HCT116 (cell line): Measurements from ENCODE around the gene MND1. TPM values are rescaled to one million over a fixed set of nuclear protein-coding genes. Genes with fewer than 3 reads are reported as not detected.

ENCODE experiments used
- ATAC-seq: fragments of 200-7000 bp; cut with Tn5 transposase; 2 replicates; pipeline ENCODE4 v1.9.1; 2020; ENCODE audit warnings: mild to moderate bottlenecking, moderate library complexity
- BruUV-seq: library from RNA; stranded (reverse); fragments of 400-500 nt; replicated peaks from 2 replicates; lab custom pipeline; 2021; lab: Mats Ljungman, UMichigan
- CTCF ChIA-PET: fragments of 300-600 bp; sonication (Branson Sonifier 250); formaldehyde crosslinking; loops from one replicate; lab custom pipeline; 2021; ENCODE audit warnings: antibody characterized with exemption; lab: Charles Lee
- POLR2A ChIA-PET: fragments of 300-600, 350-600 bp; sonication (Branson Sonifier 250); formaldehyde crosslinking; loops from one replicate; lab custom pipeline; 2021; ENCODE audit warnings: antibody characterized with exemption; lab: Charles Lee
- RAD21 ChIA-PET, 2 experiments: fragments of 300-600 bp; sonication (Branson Sonifier 250); formaldehyde crosslinking; loops; one replicate each; lab custom pipeline; 2023; ENCODE audit warnings: low total read pairs in 2 of 2; ENCODE audit not compliant: uncharacterized antibody in 2 of 2, unreplicated experiment in 2 of 2, low non-redundant PET in 1 of 2; lab: Charles Lee
- DNase-seq: peaks from one replicate; pipeline ENCODE4 v3.0.0-alpha.2; 2010; ENCODE audit warnings: low read depth, low spot score
- H2AFZ ChIP-seq: fragments of 200-600 bp; shearing (Covaris generic), sonication (generic); 2 replicates; pipeline ENCODE4 v1.6.1; 2017; ENCODE audit warnings: low read depth, mixed run types, mixed read lengths, antibody characterized with exemption, low read length; ENCODE audit not compliant: poor library complexity, severe bottlenecking
- H3K27ac ChIP-seq: 2 replicates; pipeline ENCODE4 v1.5.1; 2012; ENCODE audit warnings: low read depth, low read length
- H3K27me3 ChIP-seq: fragments of 200-600 bp; sonication (generic); 2 replicates; pipeline ENCODE4 v1.6.1; 2016; ENCODE audit warnings: mixed run types, low read length, mixed read lengths; ENCODE audit not compliant: insufficient read depth
- H3K36me3 ChIP-seq, 2 experiments: fragments of 200-500 bp in 1 of 2; fragments of 200-600 bp in 1 of 2; sonication (Bioruptor generic) in 1 of 2; sonication (generic) in 1 of 2; 2 replicates each; pipeline versions ENCODE4 v1.5.1 to v1.6.1; 2014 to 2016; ENCODE audit warnings: low read length in 2 of 2, inconsistent platforms in 1 of 2, mixed read lengths in 1 of 2, mixed run types in 1 of 2; ENCODE audit not compliant: insufficient read depth in 2 of 2, control insufficient read depth in 1 of 2
- H3K4me1 ChIP-seq, 2 experiments: fragments of 200-600 bp in 1 of 2; sonication (generic) in 1 of 2; 2 replicates each; pipeline versions ENCODE4 v1.5.1 to v1.6.1; 2012 to 2017; ENCODE audit warnings: low read length in 2 of 2, inconsistent platforms in 1 of 2, mild to moderate bottlenecking in 1 of 2, mixed read lengths in 1 of 2, mixed run types in 1 of 2, moderate library complexity in 1 of 2; ENCODE audit not compliant: insufficient read depth in 2 of 2, control insufficient read depth in 1 of 2
- H3K4me2 ChIP-seq: fragments of 200-600 bp; sonication (generic); 2 replicates; pipeline ENCODE4 v1.6.1; 2017; ENCODE audit warnings: mixed run types, low read length, mixed read lengths
- H3K4me3 ChIP-seq, 2 experiments: fragments of 200-600 bp in 1 of 2; sonication (generic) in 1 of 2; replicated peaks in 1 of 2; 2 replicates each; pipeline ENCODE4 v1.5.1; 2011 to 2016; ENCODE audit warnings: low read length in 2 of 2, control low read depth in 1 of 2, low read depth in 1 of 2, mild to moderate bottlenecking in 1 of 2, mixed read lengths in 1 of 2, mixed run types in 1 of 2
- H3K79me2 ChIP-seq: fragments of 200-600 bp; sonication (generic); 2 replicates; pipeline ENCODE4 v1.6.1; 2017; ENCODE audit warnings: mild to moderate bottlenecking, mixed run types, low read length, moderate library complexity, mixed read lengths; ENCODE audit not compliant: insufficient read depth
- H3K9ac ChIP-seq: fragments of 200-600 bp; sonication (generic); 2 replicates; pipeline ENCODE4 v1.6.1; 2016; ENCODE audit warnings: low read length, mixed read lengths
- H3K9me2 ChIP-seq: fragments of 200-600 bp; sonication (generic), shearing (Covaris generic); 2 replicates; pipeline ENCODE4 v1.6.1; 2017; ENCODE audit warnings: mixed run types, mild to moderate bottlenecking, moderate library complexity; ENCODE audit not compliant: insufficient read depth
- H3K9me3 ChIP-seq, 2 experiments: fragments of 200-500 bp in 1 of 2; fragments of 200-600 bp in 1 of 2; sonication (Bioruptor generic) in 1 of 2; sonication (generic) in 1 of 2; 2 replicates each; pipeline ENCODE4 v1.6.1; 2014 to 2017; ENCODE audit warnings: low read length in 2 of 2, mixed read lengths in 2 of 2, inconsistent platforms in 1 of 2, low read depth in 1 of 2, mild to moderate bottlenecking in 1 of 2, mixed run types in 1 of 2, moderate library complexity in 1 of 2; ENCODE audit not compliant: control insufficient read depth in 1 of 2, insufficient read depth in 1 of 2
- H4K20me1 ChIP-seq: fragments of 200-600 bp; sonication (generic), shearing (Covaris generic); 2 replicates; pipeline ENCODE4 v1.6.1; 2017; ENCODE audit warnings: mixed run types, mild to moderate bottlenecking, moderate library complexity; ENCODE audit not compliant: insufficient read depth
- EGR1 ChIP-seq: IDR thresholded peaks from 2 replicates; pipeline ENCODE4 v1.6.1; 2012; ENCODE audit warnings: low read depth
- EZH2 ChIP-seq: fragments of 200-600 bp; sonication (generic); IDR thresholded peaks from 2 replicates; pipeline ENCODE4 v1.6.1; 2017; ENCODE audit warnings: antibody characterized with exemption, mixed run types
- EZH2phosphoT487 ChIP-seq: fragments of 200-600 bp; IDR thresholded peaks from 2 replicates; pipeline ENCODE4 v1.6.1; 2018; ENCODE audit warnings: antibody characterized with exemption, borderline replicate concordance
- POLR2A ChIP-seq: IDR thresholded peaks from 2 replicates; pipeline ENCODE4 v1.7.0; 2011; ENCODE audit warnings: borderline replicate concordance; ENCODE audit not compliant: insufficient read depth, insufficient read length; ENCODE audit errors: extremely low read depth
- YY1 ChIP-seq: IDR thresholded peaks from 2 replicates; pipeline ENCODE4 v1.6.1; 2011; ENCODE audit warnings: low read length, low read depth, moderate library complexity, mild to moderate bottlenecking; ENCODE audit not compliant: insufficient replicate concordance; ENCODE audit errors: extremely low read depth
- ZFX ChIP-seq: fragments of 450-650 bp; IDR thresholded peaks from 2 replicates; pipeline ENCODE4 v1.6.1; 2017
- intact Hi-C: fragments of 100-400 bp; cut with micrococcal nuclease; formaldehyde crosslinking; loops from 2 replicates; pipeline ENCODE4 v1.10.0; 2022
- total RNA-seq: library from RNA; stranded (reverse); gene quantifications from one replicate; pipeline ENCODE4 v1.2.1, GENCODE V29; 2021; ENCODE audit not compliant: unreplicated experiment
- TF ChIP-seq, protein P1 (sequence below): IDR thresholded peaks from 2 replicates; pipeline ENCODE4 v1.6.1; 2012; ENCODE audit warnings: low read depth

Gene MND1
- total RNA-seq, 1 experiment from 2014 or later, result 29.9 TPM

DNA sequence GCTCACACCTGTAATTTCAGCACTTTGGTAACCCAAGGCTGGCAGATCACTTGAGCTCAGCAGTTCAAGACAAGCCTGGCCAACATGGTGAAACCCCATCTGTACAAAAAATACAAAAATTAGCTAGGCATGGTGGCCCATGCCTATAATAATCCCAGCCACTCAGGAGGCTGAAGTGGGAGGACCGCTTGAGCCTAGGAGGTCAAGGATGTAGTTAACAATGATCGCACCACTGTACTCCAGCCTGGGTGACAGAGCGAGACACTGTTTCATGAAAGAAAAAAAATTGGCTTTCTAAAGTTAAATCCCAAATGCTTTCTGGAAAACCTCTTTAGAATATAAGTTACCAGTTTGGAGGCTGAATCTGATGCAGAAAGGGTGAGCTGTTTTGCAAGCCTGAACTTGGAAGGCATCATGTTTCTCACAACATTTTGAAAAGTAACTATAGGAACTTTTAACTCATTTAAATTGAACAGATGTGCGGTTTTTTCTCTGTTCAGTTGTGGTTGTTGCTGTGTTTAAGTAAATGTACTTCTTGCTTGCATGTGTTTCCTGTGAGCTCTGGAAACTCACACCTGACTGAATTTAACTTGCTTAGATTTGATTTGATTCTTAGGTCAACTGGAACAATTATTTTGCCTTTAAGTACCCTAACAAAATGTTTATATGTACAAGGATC, 81.9 kb downstream of the MND1 start:
- ATAC-seq, result no peak
- H3K36me3 ChIP-seq, result no peaks in the 10 kb centered on the region
- DNase-seq, result no peak

DNA sequence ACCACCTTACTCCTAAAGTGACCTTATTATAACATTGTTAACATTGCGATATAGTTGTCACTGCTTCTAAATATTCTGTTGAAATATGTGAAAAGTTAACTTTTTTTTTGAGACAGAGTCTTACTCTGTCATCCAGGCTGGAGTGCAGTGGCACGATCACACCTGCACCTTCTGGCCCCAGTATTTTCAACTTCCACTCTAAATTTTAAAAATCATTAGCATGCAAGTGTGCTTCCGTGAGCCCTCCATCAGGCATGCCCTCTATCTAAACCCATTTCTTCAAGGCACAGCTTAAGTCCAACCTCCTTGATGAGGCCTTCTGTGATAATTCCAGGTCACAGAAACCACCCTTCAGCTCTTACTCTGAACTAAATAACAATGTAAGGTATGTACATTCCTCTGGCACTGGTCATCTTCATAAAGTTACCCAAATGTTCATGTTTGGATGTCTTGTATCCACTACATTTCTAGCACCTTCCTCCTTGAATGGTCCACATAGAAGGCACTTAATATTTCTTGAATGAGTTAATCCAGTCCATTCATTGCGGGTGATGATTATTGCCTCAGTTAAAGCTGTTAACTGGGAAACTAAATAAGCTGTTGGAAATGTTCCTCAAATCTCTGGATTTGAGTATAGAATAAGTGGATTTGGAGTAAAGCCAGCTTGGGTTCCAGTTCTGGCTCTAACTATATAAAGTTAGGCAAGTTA, 83.0 kb downstream of the MND1 start:
- CTCF ChIA-PET, result no interaction called here
- Histone ChIP-seq H3K9ac (no peak overlapping the region), H3K9me2 (no peaks in the 10 kb centered on the region), H3K4me3 (no peak overlapping the region), H3K79me2 (no peaks in the 10 kb centered on the region), H3K27ac (no peak overlapping the region), H3K27me3 (no peaks in the 10 kb centered on the region), H3K9me3 (no peaks in the 10 kb centered on the region), H4K20me1 (no peaks in the 10 kb centered on the region), H3K4me2 (no peak overlapping the region), H2AFZ (no peak overlapping the region), H3K4me1 (peaks cover 4 to 11% of the 10 kb centered on the region in 2 experiments), H3K36me3 (no peaks in the 10 kb centered on the region)
- no TSS peak for BruUV-seq
- intact Hi-C loops, result no loop called here
- DNase-seq (no peak), ATAC-seq (peak; percentile 42; the same call in 1 of the 2 replicates)
- RAD21 ChIA-PET, result no interaction called here
- POLR2A ChIA-PET, result no interaction called here
- TF ChIP-seq EZH2phosphoT487 (no peak), ZFX (no peak), YY1 (no peak), EGR1 (no peak), POLR2A (no peak)
- TF ChIP-seq, protein P1, sequence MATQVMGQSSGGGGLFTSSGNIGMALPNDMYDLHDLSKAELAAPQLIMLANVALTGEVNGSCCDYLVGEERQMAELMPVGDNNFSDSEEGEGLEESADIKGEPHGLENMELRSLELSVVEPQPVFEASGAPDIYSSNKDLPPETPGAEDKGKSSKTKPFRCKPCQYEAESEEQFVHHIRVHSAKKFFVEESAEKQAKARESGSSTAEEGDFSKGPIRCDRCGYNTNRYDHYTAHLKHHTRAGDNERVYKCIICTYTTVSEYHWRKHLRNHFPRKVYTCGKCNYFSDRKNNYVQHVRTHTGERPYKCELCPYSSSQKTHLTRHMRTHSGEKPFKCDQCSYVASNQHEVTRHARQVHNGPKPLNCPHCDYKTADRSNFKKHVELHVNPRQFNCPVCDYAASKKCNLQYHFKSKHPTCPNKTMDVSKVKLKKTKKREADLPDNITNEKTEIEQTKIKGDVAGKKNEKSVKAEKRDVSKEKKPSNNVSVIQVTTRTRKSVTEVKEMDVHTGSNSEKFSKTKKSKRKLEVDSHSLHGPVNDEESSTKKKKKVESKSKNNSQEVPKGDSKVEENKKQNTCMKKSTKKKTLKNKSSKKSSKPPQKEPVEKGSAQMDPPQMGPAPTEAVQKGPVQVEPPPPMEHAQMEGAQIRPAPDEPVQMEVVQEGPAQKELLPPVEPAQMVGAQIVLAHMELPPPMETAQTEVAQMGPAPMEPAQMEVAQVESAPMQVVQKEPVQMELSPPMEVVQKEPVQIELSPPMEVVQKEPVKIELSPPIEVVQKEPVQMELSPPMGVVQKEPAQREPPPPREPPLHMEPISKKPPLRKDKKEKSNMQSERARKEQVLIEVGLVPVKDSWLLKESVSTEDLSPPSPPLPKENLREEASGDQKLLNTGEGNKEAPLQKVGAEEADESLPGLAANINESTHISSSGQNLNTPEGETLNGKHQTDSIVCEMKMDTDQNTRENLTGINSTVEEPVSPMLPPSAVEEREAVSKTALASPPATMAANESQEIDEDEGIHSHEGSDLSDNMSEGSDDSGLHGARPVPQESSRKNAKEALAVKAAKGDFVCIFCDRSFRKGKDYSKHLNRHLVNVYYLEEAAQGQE, result no peak

More for the DNA sequence above, 81.9 kb downstream of the MND1 start:
- RAD21 ChIA-PET, result no interaction called here
- H4K20me1 ChIP-seq, result no peaks in the 10 kb centered on the region
- H2AFZ ChIP-seq, result no peak overlapping the region
- H3K9me2 ChIP-seq, result no peaks in the 10 kb centered on the region
- peaks cover 0 to 5% of the 10 kb centered on the region in 2 experiments; a peak in 1 of 4 replicates for H3K4me1 ChIP-seq
- POLR2A ChIA-PET, result no interaction called here
- no peaks in the 10 kb centered on the region for H3K9me3 ChIP-seq
- CTCF ChIA-PET, result no interaction called here
- no peak overlapping the region for H3K4me3 ChIP-seq
- no peak overlapping the region for H3K4me2 ChIP-seq
- intact Hi-C loops, result no loop called here
- no peak for TF ChIP-seq YY1
- TF ChIP-seq EZH2, result no peak
- no peaks in the 10 kb centered on the region for H3K27me3 ChIP-seq
- H3K9ac ChIP-seq, result no peak overlapping the region
- no peak overlapping the region for H3K27ac ChIP-seq
- BruUV-seq, result no TSS peak
- no peaks in the 10 kb centered on the region for H3K79me2 ChIP-seq
